PC-9 (cell line): ENCODE measurements around the gene ADORA2A. TPM values are rescaled to one million over a fixed set of nuclear protein-coding genes. Genes with fewer than 3 reads are reported as not detected.

Experiments used
- BruUV-seq: library from RNA; stranded (reverse); fragments of 400-500 nt; replicated peaks from 2 replicates; lab custom pipeline; 2021; lab: Mats Ljungman, UMichigan
- CTCF ChIA-PET: fragments of 300-600 bp; sonication (Branson Sonifier 250); formaldehyde crosslinking; loops from one replicate; lab custom pipeline; 2022; ENCODE audit warnings: antibody characterized with exemption; lab: Charles Lee
- POLR2A ChIA-PET: fragments of 300-600 bp; sonication (Branson Sonifier 250); formaldehyde crosslinking; loops from one replicate; lab custom pipeline; 2022; ENCODE audit warnings: antibody characterized with exemption; ENCODE audit not compliant: unreplicated experiment; lab: Charles Lee
- DNase-seq, 2 experiments: peaks; one replicate each; pipeline versions ENCODE4 v3.0.0 to v3.0.0-alpha.2; 2015 to 2022; ENCODE audit warnings: mixed read lengths in 1 of 2
- H2AFZ ChIP-seq: fragments of 200-600 bp; sonication (generic); 2 replicates; pipeline ENCODE4 v1.8.1; 2017; ENCODE audit warnings: antibody characterized with exemption
- H3F3A ChIP-seq: fragments of 200-600 bp; sonication (generic); 2 replicates; pipeline ENCODE4 v1.8.1; 2017; ENCODE audit warnings: antibody characterized with exemption, mild to moderate bottlenecking, low read depth; ENCODE audit not compliant: insufficient read depth
- H3K27ac ChIP-seq: fragments of 200-600 bp; sonication (generic); 2 replicates; pipeline ENCODE4 v1.6.1; 2016; ENCODE audit warnings: mixed run types
- H3K27me3 ChIP-seq: fragments of 200-600 bp; sonication (generic); 2 replicates; pipeline ENCODE4 v1.6.1; 2016; ENCODE audit warnings: low read depth, mixed run types; ENCODE audit not compliant: insufficient read depth
- H3K36me3 ChIP-seq: fragments of 200-600 bp; sonication (generic); 2 replicates; pipeline ENCODE4 v1.6.1; 2016; ENCODE audit warnings: low read depth, mixed run types
- H3K4me1 ChIP-seq: fragments of 200-600 bp; sonication (generic); replicated peaks from 2 replicates; pipeline ENCODE4 v1.6.1; 2016; ENCODE audit warnings: mixed run types; ENCODE audit not compliant: insufficient read depth
- H3K4me2 ChIP-seq: fragments of 200-600 bp; sonication (generic); 2 replicates; pipeline ENCODE4 v1.6.1; 2017; ENCODE audit warnings: mixed run types
- H3K4me3 ChIP-seq: fragments of 200-600 bp; sonication (generic); 2 replicates; pipeline ENCODE4 v1.6.1; 2016; ENCODE audit warnings: mixed run types
- H3K79me2 ChIP-seq: fragments of 200-600 bp; sonication (generic); 2 replicates; pipeline ENCODE4 v1.6.1; 2017; ENCODE audit warnings: low read depth, mixed run types
- H3K9me2 ChIP-seq: fragments of 200-600 bp; sonication (generic); 2 replicates; pipeline ENCODE4 v1.8.1; 2017; ENCODE audit warnings: mild to moderate bottlenecking; ENCODE audit not compliant: insufficient read depth
- H3K9me3 ChIP-seq: fragments of 200-600 bp; sonication (generic); 2 replicates; pipeline ENCODE4 v1.8.1; 2016; ENCODE audit warnings: low read depth; ENCODE audit not compliant: insufficient read depth
- H4K20me1 ChIP-seq: fragments of 200-600 bp; sonication (generic); 2 replicates; pipeline ENCODE4 v1.8.1; 2017; ENCODE audit not compliant: insufficient read depth
- EZH2 ChIP-seq: fragments of 200-600 bp; sonication (generic); IDR thresholded peaks from 2 replicates; pipeline ENCODE4 v1.8.0; 2017; ENCODE audit warnings: antibody characterized with exemption, low read depth
- intact Hi-C: fragments of 100-400 bp; cut with micrococcal nuclease; formaldehyde crosslinking; loops from one replicate; pipeline ENCODE4 v1.10.0; 2022; ENCODE audit not compliant: unreplicated experiment
- total RNA-seq: library from RNA; stranded (reverse); gene quantifications from 2 replicates; pipeline ENCODE4 v1.2.3, GENCODE V29; 2021
- TF ChIP-seq, protein P1 (sequence below): fragments of 200-600 bp; sonication (generic); conservative IDR thresholded peaks from 2 replicates; pipeline ENCODE4 v1.6.1; 2017; ENCODE audit warnings: mixed run types, antibody characterized with exemption, mild to moderate bottlenecking, moderate library complexity

The ADORA2A gene
- total RNA-seq, 1 experiment from 2014 or later = 1.8 TPM

DNA sequence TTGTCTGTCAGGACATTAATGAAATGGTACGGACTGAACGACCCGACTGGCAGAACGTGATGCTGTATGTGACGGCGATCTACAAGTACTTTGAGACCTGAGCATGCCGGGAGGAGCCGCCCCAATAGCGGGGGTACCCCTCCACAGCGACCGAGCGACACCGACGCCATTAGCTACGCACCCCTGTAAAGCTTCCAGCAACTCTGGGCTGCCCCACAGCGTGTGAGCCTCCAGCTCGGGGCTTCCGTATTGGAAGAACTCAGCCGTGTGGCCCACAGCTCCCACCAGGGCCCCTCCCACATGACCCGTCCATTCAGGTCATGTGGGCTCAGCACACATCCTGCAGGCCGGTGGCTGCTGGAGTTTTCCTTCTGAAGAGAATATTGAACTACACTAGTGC lies 12.9 kb upstream of the ADORA2A start:
- H3F3A ChIP-seq = no peaks in the 10 kb centered on the region; the same call in 1 of the 2 replicates
- H2AFZ ChIP-seq = no peak overlapping the region
- H3K27ac ChIP-seq = no peak overlapping the region
- H3K4me1 ChIP-seq = no peaks in the 10 kb centered on the region
- H3K9me2 ChIP-seq = no peaks in the 10 kb centered on the region
- BruUV-seq = no TSS peak
- H4K20me1 ChIP-seq = no peaks in the 10 kb centered on the region; the same call in none of the 2 replicates
- TF ChIP-seq, protein P1, sequence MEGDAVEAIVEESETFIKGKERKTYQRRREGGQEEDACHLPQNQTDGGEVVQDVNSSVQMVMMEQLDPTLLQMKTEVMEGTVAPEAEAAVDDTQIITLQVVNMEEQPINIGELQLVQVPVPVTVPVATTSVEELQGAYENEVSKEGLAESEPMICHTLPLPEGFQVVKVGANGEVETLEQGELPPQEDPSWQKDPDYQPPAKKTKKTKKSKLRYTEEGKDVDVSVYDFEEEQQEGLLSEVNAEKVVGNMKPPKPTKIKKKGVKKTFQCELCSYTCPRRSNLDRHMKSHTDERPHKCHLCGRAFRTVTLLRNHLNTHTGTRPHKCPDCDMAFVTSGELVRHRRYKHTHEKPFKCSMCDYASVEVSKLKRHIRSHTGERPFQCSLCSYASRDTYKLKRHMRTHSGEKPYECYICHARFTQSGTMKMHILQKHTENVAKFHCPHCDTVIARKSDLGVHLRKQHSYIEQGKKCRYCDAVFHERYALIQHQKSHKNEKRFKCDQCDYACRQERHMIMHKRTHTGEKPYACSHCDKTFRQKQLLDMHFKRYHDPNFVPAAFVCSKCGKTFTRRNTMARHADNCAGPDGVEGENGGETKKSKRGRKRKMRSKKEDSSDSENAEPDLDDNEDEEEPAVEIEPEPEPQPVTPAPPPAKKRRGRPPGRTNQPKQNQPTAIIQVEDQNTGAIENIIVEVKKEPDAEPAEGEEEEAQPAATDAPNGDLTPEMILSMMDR = no peak
- TF ChIP-seq EZH2 = no peak
- no peak overlapping the region for H3K4me2 ChIP-seq
- no peaks in the 10 kb centered on the region for H3K9me3 ChIP-seq
- ChIA-PET POLR2A (no interaction called here), CTCF (no interaction called here)
- H3K4me3 ChIP-seq = no peak overlapping the region
- no peak for DNase-seq
- intact Hi-C loops = no loop called here
- H3K79me2 ChIP-seq = no peaks in the 10 kb centered on the region
- H3K27me3 ChIP-seq = no peaks in the 10 kb centered on the region
- H3K36me3 ChIP-seq = no peaks in the 10 kb centered on the region

DNA sequence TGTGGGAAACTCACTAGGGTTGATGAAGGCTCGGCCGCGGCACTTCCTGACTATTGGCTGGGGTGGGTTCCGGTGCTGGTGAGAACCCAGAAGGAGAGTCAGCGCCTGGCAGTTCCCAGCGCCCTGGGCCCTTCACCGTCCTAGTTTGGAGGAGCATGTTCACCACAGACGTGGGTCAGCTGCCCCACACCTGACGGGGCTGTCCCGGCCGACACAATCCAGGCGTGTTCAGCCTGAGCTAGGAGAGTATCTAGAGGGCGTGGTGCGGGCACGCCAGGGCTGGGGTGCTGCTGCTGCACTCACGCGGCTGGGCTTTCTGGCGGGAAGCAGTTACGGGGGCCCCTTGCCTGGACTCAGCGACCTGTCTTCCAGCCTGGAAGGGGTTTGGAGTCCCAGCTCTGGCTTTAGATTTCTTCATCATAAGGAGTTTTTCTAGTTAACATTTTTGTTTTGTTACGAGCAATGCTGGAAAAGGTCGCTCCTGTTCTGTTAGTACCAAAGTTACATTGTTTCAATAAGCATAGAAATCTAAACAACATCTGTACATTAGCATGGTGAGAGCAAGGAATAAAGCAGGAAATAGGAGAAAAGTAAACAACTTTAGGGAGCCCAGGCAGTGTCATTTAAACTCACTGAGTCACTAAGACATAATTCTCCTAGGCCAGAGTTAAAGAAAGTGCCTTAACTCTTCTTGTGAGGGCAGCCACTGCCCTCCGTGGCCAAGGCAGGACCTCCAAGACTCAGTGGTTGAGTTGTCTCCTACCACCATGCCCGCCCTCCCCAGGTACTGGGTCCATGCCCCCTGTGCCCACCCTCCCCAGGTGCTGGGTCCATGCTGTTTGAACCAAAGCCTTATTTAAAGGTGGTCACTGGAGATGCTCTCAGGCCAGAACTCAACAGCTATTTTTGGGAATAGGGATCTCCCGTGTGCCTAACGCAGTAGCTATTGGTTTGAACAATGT lies 12.1 kb upstream of the ADORA2A start:
- Histone ChIP-seq H4K20me1 (no peaks in the 10 kb centered on the region; the same call in none of the 2 replicates), H3K4me3 (no peak overlapping the region), H3K36me3 (no peaks in the 10 kb centered on the region), H3K4me2 (no peak overlapping the region), H2AFZ (no peak overlapping the region), H3K27me3 (no peaks in the 10 kb centered on the region), H3K9me3 (no peaks in the 10 kb centered on the region), H3K9me2 (no peaks in the 10 kb centered on the region), H3K4me1 (no peaks in the 10 kb centered on the region), H3K79me2 (no peaks in the 10 kb centered on the region), H3K27ac (no peak overlapping the region), H3F3A (no peaks in the 10 kb centered on the region; the same call in 1 of the 2 replicates)
- no peak for DNase-seq
- BruUV-seq = no TSS peak
- intact Hi-C loops = no loop called here
- POLR2A ChIA-PET = no interaction called here
- CTCF ChIA-PET = interaction anchor here (0.7 kb wide), 1 partner anchor 111 kb away, joined by 6 read pairs; no protein-coding TSS in a partner anchor
- TF ChIP-seq EZH2 = no peak
- TF ChIP-seq, protein P1 = no peak

DNA sequence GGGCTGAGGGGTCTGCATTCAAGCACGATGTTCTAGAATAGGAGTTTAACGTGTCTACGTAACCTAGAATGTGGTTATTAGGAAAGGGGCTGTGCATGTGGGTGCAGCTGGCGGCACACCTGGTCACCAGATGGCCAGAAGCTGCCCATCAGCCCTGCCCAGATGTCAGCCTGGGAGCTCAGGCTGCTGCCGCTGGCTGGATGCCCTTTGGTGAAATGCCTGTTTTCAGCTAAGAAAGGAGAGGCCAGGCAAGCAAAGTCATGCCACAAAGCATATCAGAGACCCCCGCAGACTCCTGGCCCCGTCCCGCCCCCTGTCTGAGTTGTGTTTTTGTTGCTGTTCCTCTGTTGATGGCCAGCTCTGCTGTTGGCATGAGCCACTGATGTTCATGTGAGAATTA lies 11.3 kb upstream of the ADORA2A start:
- Histone ChIP-seq H3K9me3 (no peaks in the 10 kb centered on the region), H3K36me3 (no peaks in the 10 kb centered on the region), H3F3A (no peaks in the 10 kb centered on the region; the same call in 1 of the 2 replicates), H3K4me2 (no peak overlapping the region), H4K20me1 (no peaks in the 10 kb centered on the region; the same call in 1 of the 2 replicates), H2AFZ (no peak overlapping the region), H3K27ac (no peak overlapping the region), H3K4me1 (no peaks in the 10 kb centered on the region), H3K27me3 (no peaks in the 10 kb centered on the region), H3K9me2 (no peaks in the 10 kb centered on the region), H3K79me2 (no peaks in the 10 kb centered on the region), H3K4me3 (no peak overlapping the region)
- no peak for DNase-seq
- intact Hi-C loops = no loop called here
- TF ChIP-seq EZH2 = no peak
- TF ChIP-seq, protein P1 = no peak
- ChIA-PET CTCF (no interaction called here), POLR2A (interaction anchor here (0.6 kb wide), 1 partner anchor 216 kb away, joined by 3 read pairs; no protein-coding TSS in a partner anchor)
- BruUV-seq = no TSS peak
